ENCODE data around the gene KXD1. TPM values are rescaled to one million over a fixed set of nuclear protein-coding genes. Genes with fewer than 3 reads are reported as not detected.
A peak's percentile ranks its signal among the peaks of the same experiment; 100 is the strongest.

Gene KXD1
- total RNA-seq, 2 donors from 2014 or later = 108 to 115 TPM

GRCh38 chr19:18603255-18603957 lies 45.7 kb downstream of the KXD1 start:
- no peak overlapping the region for H3K27ac ChIP-seq (ENCODE audit: low read depth, low read length)
- H3K9ac ChIP-seq (ENCODE audit: extremely low read depth, low read length, poor library complexity, severe bottlenecking) = no peak overlapping the region
- no peak overlapping the region for H3K4me3 ChIP-seq (ENCODE audit: low read length)
- peaks cover 61% of the 10 kb centered on the region for H3K27me3 Mint-ChIP-seq (ENCODE audit: insufficient read depth)
- peak; percentile 65 for TF ChIP-seq CTCF (conservative IDR thresholded peaks at IDR 0.05)
- peak; percentile 81 for DNase-seq
- no peaks in the 10 kb centered on the region for H3K4me1 ChIP-seq (ENCODE audit: control insufficient read depth, insufficient read depth, low read length)
- H3K27me3 ChIP-seq (ENCODE audit: control insufficient read depth, insufficient read depth, low read length, poor library complexity, severe bottlenecking) = peaks cover 67% of the 10 kb centered on the region
- H3K9me3 ChIP-seq (ENCODE audit: control insufficient read depth, low read length) = no peaks in the 10 kb centered on the region
- H3K9me3 Mint-ChIP-seq = no peaks in the 10 kb centered on the region
- H3K4me1 Mint-ChIP-seq = peaks cover 6% of the 10 kb centered on the region
- no peaks in the 10 kb centered on the region for H3K36me3 ChIP-seq (ENCODE audit: control insufficient read depth, insufficient read depth, low read length)
- no peaks in the 10 kb centered on the region for H3K36me3 Mint-ChIP-seq (ENCODE audit: low read depth)
- H3K27ac Mint-ChIP-seq = no peak overlapping the region
- WGBS, 2 experiments (ENCODE audit: insufficient coverage in 1 of 2, insufficient read length in 1 of 2) = 13 to 19% methylated on average over 11 to 32 of the region's 32 CpGs
- peak overlapping the region; percentile 41 for H3K4me3 Mint-ChIP-seq

- Histone ChIP-seq H3K36me3 (ENCODE audit: control insufficient read depth, insufficient read depth, low read length) (no peaks in the 10 kb centered on the region), H3K27ac (ENCODE audit: low read depth, low read length) (no peak overlapping the region), H3K4me1 (ENCODE audit: control insufficient read depth, insufficient read depth, low read length) (no peaks in the 10 kb centered on the region), H3K27me3 (ENCODE audit: control insufficient read depth, insufficient read depth, low read length, poor library complexity, severe bottlenecking) (peaks cover 75% of the 10 kb centered on the region), H3K9me3 (ENCODE audit: control insufficient read depth, low read length) (no peaks in the 10 kb centered on the region), H3K9ac (ENCODE audit: extremely low read depth, low read length, poor library complexity, severe bottlenecking) (no peak overlapping the region), H3K4me3 (ENCODE audit: low read length) (no peak overlapping the region)
- TF ChIP-seq CTCF (conservative IDR thresholded peaks at IDR 0.05) = no peak
- Mint-ChIP-seq H3K27me3 (ENCODE audit: insufficient read depth) (peaks cover 69% of the 10 kb centered on the region), H3K4me1 (peaks cover 8% of the 10 kb centered on the region), H3K9me3 (no peaks in the 10 kb centered on the region), H3K27ac (no peak overlapping the region), H3K36me3 (ENCODE audit: low read depth) (no peaks in the 10 kb centered on the region), H3K4me3 (no peak overlapping the region)
- 8 to 26% methylated on average over 5 to 26 of the region's 26 CpGs for WGBS, 2 experiments (ENCODE audit: insufficient coverage in 1 of 2, insufficient read length in 1 of 2)
- peak; percentile 66 for DNase-seq
Measured at GRCh38 chr19:18603958-18604819, 46.5 kb downstream of the KXD1 start.

- Mint-ChIP-seq H3K4me3 (no peak overlapping the region), H3K27ac (no peak overlapping the region), H3K4me1 (peaks cover 14% of the 10 kb centered on the region), H3K36me3 (ENCODE audit: low read depth) (no peaks in the 10 kb centered on the region), H3K9me3 (no peaks in the 10 kb centered on the region), H3K27me3 (ENCODE audit: insufficient read depth) (peaks cover 72% of the 10 kb centered on the region)
- Histone ChIP-seq H3K4me1 (ENCODE audit: control insufficient read depth, insufficient read depth, low read length) (no peaks in the 10 kb centered on the region), H3K27me3 (ENCODE audit: control insufficient read depth, insufficient read depth, low read length, poor library complexity, severe bottlenecking) (peaks cover 81% of the 10 kb centered on the region), H3K9me3 (ENCODE audit: control insufficient read depth, low read length) (no peaks in the 10 kb centered on the region), H3K9ac (ENCODE audit: extremely low read depth, low read length, poor library complexity, severe bottlenecking) (no peak overlapping the region), H3K27ac (ENCODE audit: low read depth, low read length) (no peak overlapping the region), H3K4me3 (ENCODE audit: low read length) (no peak overlapping the region), H3K36me3 (ENCODE audit: control insufficient read depth, insufficient read depth, low read length) (no peaks in the 10 kb centered on the region)
- WGBS, 2 experiments (ENCODE audit: insufficient coverage in 1 of 2, insufficient read length in 1 of 2) = 19 to 25% methylated on average over 8 to 10 of the region's 10 CpGs
- no peak for TF ChIP-seq CTCF (conservative IDR thresholded peaks at IDR 0.05)
- DNase-seq = no peak
Measured at GRCh38 chr19:18604820-18605159, 47.1 kb downstream of the KXD1 start.

Data from endodermal cell (in vitro differentiated cells).